DOHH2 (cell line): ENCODE results near the gene C1orf105.

Experiments
- H3F3A ChIP-seq: fragments of 200-600 bp; sonication (generic), shearing (Covaris generic); 2 replicates; pipeline ENCODE4 v1.6.0; 2016; ENCODE audit warnings: antibody characterized with exemption, mild to moderate bottlenecking; ENCODE audit not compliant: control insufficient read depth, insufficient read depth
- H3K27ac ChIP-seq: fragments of 200-600 bp; sonication (generic); 2 replicates; pipeline ENCODE4 v1.5.1; 2014; ENCODE audit warnings: low read depth, mild to moderate bottlenecking, low read length, moderate library complexity
- H3K27me3 ChIP-seq: fragments of 200-600 bp; sonication (generic); 2 replicates; pipeline ENCODE4 v1.6.1; 2014; ENCODE audit warnings: mild to moderate bottlenecking, low read length, mixed read lengths; ENCODE audit not compliant: control insufficient read depth
- H3K36me3 ChIP-seq: fragments of 200-600 bp; sonication (generic); 2 replicates; pipeline ENCODE4 v1.6.1; 2014; ENCODE audit warnings: mild to moderate bottlenecking, low read length, moderate library complexity, mixed read lengths; ENCODE audit not compliant: control insufficient read depth
- H3K4me1 ChIP-seq: fragments of 200-600 bp; sonication (generic); 2 replicates; pipeline ENCODE4 v1.6.1; 2014; ENCODE audit warnings: mild to moderate bottlenecking, low read length, mixed read lengths; ENCODE audit not compliant: control insufficient read depth
- H3K4me2 ChIP-seq: fragments of 200-600 bp; sonication (generic); 2 replicates; pipeline ENCODE4 v1.6.0; 2014; ENCODE audit warnings: mild to moderate bottlenecking, low read length, moderate library complexity
- H3K4me3 ChIP-seq: fragments of 200-600 bp; sonication (generic); 2 replicates; pipeline ENCODE4 v1.5.1; 2014; ENCODE audit warnings: mild to moderate bottlenecking, low read length, mixed read lengths
- H3K79me2 ChIP-seq: fragments of 200-600 bp; sonication (generic); 2 replicates; pipeline ENCODE4 v1.6.1; 2014; ENCODE audit warnings: mild to moderate bottlenecking, low read length, mixed read lengths; ENCODE audit not compliant: control insufficient read depth
- H3K9me2 ChIP-seq: fragments of 200-600 bp; sonication (generic); replicated peaks from 2 replicates; pipeline ENCODE4 v1.6.1; 2014; ENCODE audit warnings: mild to moderate bottlenecking, low read length, mixed read lengths; ENCODE audit not compliant: control insufficient read depth
- H3K9me3 ChIP-seq: fragments of 200-600 bp; sonication (generic); 2 replicates; pipeline ENCODE4 v1.6.1; 2014; ENCODE audit warnings: antibody characterized with exemption, low read length, mixed read lengths; ENCODE audit not compliant: control insufficient read depth, insufficient read depth
- H4K20me1 ChIP-seq: fragments of 200-600 bp; sonication (generic); 2 replicates; pipeline ENCODE4 v1.6.0; 2014; ENCODE audit warnings: low read depth, mild to moderate bottlenecking, antibody characterized with exemption, low read length, moderate library complexity; ENCODE audit not compliant: control insufficient read depth, insufficient read depth
- EZH2phosphoT487 ChIP-seq: fragments of 200-600 bp; sonication (generic); IDR thresholded peaks from 2 replicates; pipeline ENCODE4 v1.6.1; 2017; ENCODE audit warnings: borderline replicate concordance, mild to moderate bottlenecking, antibody characterized with exemption, low read length, moderate library complexity, mixed read lengths
- TF ChIP-seq, protein P1 (sequence below): fragments of 200-600 bp; sonication (generic); IDR thresholded peaks from one replicate; pipeline ENCODE4 v1.5.1; 2014; ENCODE audit warnings: antibody characterized with exemption, mild to moderate bottlenecking, low read depth, low read length; ENCODE audit not compliant: poor library complexity, severe bottlenecking

The C1orf105 gene

DNA sequence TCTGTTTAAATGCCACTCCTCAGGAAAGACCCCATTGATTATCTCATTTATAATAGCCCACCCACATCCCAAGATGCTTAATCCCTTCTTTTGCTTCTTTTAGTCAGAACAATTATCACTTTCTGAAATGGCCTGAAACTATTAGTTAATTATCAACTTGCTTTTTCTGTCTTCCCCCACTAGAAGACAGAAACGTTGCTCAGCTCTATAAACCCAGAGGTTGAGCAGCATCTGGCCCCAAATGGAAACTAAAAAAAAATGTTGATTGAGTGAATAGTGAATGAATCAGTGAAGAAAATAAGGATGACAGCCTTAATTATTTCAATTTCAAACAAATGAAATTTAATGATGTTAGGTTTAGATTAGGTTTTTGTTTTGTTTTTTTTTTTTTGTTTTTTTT lies 61.6 kb downstream of the C1orf105 start:
- H3K9me2 ChIP-seq, result no peaks in the 10 kb centered on the region
- no peaks in the 10 kb centered on the region for H4K20me1 ChIP-seq
- no peak overlapping the region for H3K4me2 ChIP-seq
- no peak overlapping the region for H3K27ac ChIP-seq
- no peak for TF ChIP-seq EZH2phosphoT487
- TF ChIP-seq, protein P1, sequence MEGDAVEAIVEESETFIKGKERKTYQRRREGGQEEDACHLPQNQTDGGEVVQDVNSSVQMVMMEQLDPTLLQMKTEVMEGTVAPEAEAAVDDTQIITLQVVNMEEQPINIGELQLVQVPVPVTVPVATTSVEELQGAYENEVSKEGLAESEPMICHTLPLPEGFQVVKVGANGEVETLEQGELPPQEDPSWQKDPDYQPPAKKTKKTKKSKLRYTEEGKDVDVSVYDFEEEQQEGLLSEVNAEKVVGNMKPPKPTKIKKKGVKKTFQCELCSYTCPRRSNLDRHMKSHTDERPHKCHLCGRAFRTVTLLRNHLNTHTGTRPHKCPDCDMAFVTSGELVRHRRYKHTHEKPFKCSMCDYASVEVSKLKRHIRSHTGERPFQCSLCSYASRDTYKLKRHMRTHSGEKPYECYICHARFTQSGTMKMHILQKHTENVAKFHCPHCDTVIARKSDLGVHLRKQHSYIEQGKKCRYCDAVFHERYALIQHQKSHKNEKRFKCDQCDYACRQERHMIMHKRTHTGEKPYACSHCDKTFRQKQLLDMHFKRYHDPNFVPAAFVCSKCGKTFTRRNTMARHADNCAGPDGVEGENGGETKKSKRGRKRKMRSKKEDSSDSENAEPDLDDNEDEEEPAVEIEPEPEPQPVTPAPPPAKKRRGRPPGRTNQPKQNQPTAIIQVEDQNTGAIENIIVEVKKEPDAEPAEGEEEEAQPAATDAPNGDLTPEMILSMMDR, result no peak
- no peaks in the 10 kb centered on the region for H3K79me2 ChIP-seq
- no peak overlapping the region for H3K4me3 ChIP-seq
- H3K9me3 ChIP-seq, result no peaks in the 10 kb centered on the region
- peaks cover 3% of the 10 kb centered on the region for H3K27me3 ChIP-seq
- H3K4me1 ChIP-seq, result no peaks in the 10 kb centered on the region
- H3F3A ChIP-seq, result no peaks in the 10 kb centered on the region
- H3K36me3 ChIP-seq, result no peaks in the 10 kb centered on the region

DNA sequence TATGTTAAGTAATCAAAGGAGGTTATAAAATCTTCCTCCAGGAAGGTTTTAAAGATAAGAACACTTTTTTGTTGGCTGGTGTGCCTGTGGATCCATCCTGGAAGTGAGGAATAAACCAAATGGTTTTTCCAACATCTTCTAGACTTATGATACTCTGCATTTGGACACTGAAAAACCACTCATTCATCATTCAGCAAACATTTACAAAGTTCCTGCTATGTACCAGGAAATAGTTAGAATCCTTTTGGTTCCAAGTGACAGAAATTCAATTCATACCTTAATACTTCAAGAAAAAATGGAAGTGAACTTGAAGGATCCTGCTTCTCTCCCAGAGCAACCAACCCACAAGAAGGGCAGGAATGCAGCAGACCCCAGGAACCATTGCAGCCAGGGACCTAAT lies 63.0 kb downstream of the C1orf105 start:
- peaks cover 17% of the 10 kb centered on the region for H3K27me3 ChIP-seq
- H4K20me1 ChIP-seq, result no peaks in the 10 kb centered on the region
- no peak overlapping the region for H3K4me2 ChIP-seq
- no peaks in the 10 kb centered on the region for H3K9me3 ChIP-seq
- H3K36me3 ChIP-seq, result no peaks in the 10 kb centered on the region
- TF ChIP-seq, protein P1, result no peak
- TF ChIP-seq EZH2phosphoT487, result no peak
- H3K4me3 ChIP-seq, result no peak overlapping the region
- no peak overlapping the region for H3K27ac ChIP-seq
- H3F3A ChIP-seq, result no peaks in the 10 kb centered on the region
- no peaks in the 10 kb centered on the region for H3K79me2 ChIP-seq
- no peaks in the 10 kb centered on the region for H3K9me2 ChIP-seq
- H3K4me1 ChIP-seq, result no peaks in the 10 kb centered on the region

DNA sequence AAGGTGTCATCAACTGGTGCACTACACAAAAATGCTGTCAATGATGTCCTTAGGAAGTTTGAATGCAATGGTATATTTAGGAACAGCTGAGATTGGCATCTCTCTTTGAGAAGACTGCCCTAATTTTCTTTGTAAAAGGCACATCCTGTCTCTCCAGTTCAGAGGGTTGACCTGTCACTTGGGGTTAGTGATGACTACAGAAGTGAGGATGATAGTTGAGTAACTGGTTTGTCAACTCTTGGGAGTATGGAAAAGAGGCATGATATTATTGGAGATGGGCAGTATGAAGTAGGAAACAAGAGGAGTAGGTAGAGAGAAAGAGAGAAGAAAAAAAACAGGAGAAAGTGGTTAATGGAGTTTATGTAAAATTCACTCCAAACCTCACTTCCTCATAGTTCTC lies 63.8 kb downstream of the C1orf105 start:
- H3K4me3 ChIP-seq, result no peak overlapping the region
- no peaks in the 10 kb centered on the region for H3K36me3 ChIP-seq
- no peaks in the 10 kb centered on the region for H3F3A ChIP-seq
- no peaks in the 10 kb centered on the region for H3K9me2 ChIP-seq
- no peaks in the 10 kb centered on the region for H4K20me1 ChIP-seq
- no peaks in the 10 kb centered on the region for H3K9me3 ChIP-seq
- H3K79me2 ChIP-seq, result no peaks in the 10 kb centered on the region
- H3K27me3 ChIP-seq, result peaks cover 22% of the 10 kb centered on the region
- H3K27ac ChIP-seq, result no peak overlapping the region
- no peaks in the 10 kb centered on the region for H3K4me1 ChIP-seq
- H3K4me2 ChIP-seq, result no peak overlapping the region
- TF ChIP-seq, protein P1, result no peak
- no peak for TF ChIP-seq EZH2phosphoT487

DNA sequence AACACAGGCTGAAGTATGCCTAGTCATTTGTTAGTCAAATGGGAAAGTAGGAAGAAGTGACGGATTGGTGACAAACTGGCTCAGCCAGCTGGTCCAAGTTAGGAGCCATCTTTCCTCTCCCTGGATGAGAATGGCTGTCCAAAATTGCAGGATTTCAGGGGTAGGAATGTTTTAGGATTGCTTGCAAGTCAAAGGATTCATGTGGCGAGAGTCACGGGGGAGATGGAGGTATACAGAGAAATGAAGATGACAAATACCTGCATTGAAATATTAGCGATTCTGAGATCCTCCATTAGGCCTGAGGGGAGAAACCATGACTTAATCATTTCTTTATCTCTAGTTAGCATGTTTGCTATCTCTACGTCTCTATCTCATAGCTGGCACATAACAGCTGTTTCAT lies 65.1 kb downstream of the C1orf105 start:
- Histone ChIP-seq H3K79me2 (no peaks in the 10 kb centered on the region), H3K9me2 (no peaks in the 10 kb centered on the region), H3K36me3 (no peaks in the 10 kb centered on the region), H3F3A (no peaks in the 10 kb centered on the region), H3K9me3 (no peaks in the 10 kb centered on the region), H3K4me2 (no peak overlapping the region), H3K27me3 (peaks cover 27% of the 10 kb centered on the region), H3K4me3 (no peak overlapping the region), H4K20me1 (no peaks in the 10 kb centered on the region), H3K27ac (no peak overlapping the region), H3K4me1 (no peaks in the 10 kb centered on the region)
- TF ChIP-seq, protein P1, result no peak
- no peak for TF ChIP-seq EZH2phosphoT487
